Gastrocnemius medialis (tissue), 4 donors: ENCODE data around the gene AP1B1. TPM values are rescaled to one million over a fixed set of nuclear protein-coding genes. Genes with fewer than 3 reads are reported as not detected.

ENCODE experiments used
- ATAC-seq, 2 donors: fragments of 150-250 bp; one replicate each; pipeline ENCODE4 v1.9.1; 2016
- DNase-seq, 2 donors: peaks; one replicate each; pipeline ENCODE4 v3.0.0-alpha.2; 2019
- H3K27ac ChIP-seq, 4 donors: fragments of 200-600 bp; sonication (generic); 1 replicate in 1 of 4; 2 replicates in 3 of 4; pipeline ENCODE4 v1.5.1; 2016 to 2018; ENCODE audit warnings: mild to moderate bottlenecking in 2 of 4, moderate library complexity in 1 of 4
- H3K27me3 ChIP-seq, 3 donors: fragments of 200-600 bp; sonication (generic) in 2 of 3; 1 replicate in 1 of 3; 2 replicates in 2 of 3; pipeline versions ENCODE4 v1.5.1 to v1.6.0; 2016 to 2019; ENCODE audit warnings: mild to moderate bottlenecking in 1 of 3, moderate library complexity in 1 of 3
- H3K36me3 ChIP-seq, 2 donors: fragments of 200-600 bp; sonication (generic) in 1 of 2; one replicate each; pipeline ENCODE4 v1.5.1; 2017 to 2018
- H3K4me1 ChIP-seq, 2 donors: fragments of 200-600 bp; sonication (generic) in 1 of 2; one replicate each; pipeline ENCODE4 v1.5.1; 2016 to 2017; ENCODE audit warnings: mild to moderate bottlenecking in 2 of 2
- H3K4me3 ChIP-seq, 4 donors: fragments of 200-600 bp; sonication (generic) in 3 of 4; 1 replicate in 1 of 4; 2 replicates in 3 of 4; pipeline ENCODE4 v1.5.1; 2016 to 2019; ENCODE audit warnings: mild to moderate bottlenecking in 2 of 4
- H3K9me3 ChIP-seq, 3 donors: fragments of 200-600 bp; sonication (generic) in 2 of 3; 1 replicate in 1 of 3; 2 replicates in 2 of 3; pipeline ENCODE4 v1.5.1; 2016 to 2019
- CTCF ChIP-seq, 5 experiments: fragments of 450-650 bp in 3 of 5; fragments of 200-600 bp in 2 of 5; sonication (generic) in 2 of 5; IDR thresholded peaks in 4 of 5; conservative IDR thresholded peaks in 1 of 5; 1 replicate in 4 of 5; 2 replicates in 1 of 5; pipeline ENCODE4 v1.5.1; 2016 to 2019; ENCODE audit warnings: antibody characterized with exemption in 5 of 5, mild to moderate bottlenecking in 3 of 5, moderate library complexity in 3 of 5
- POLR2A ChIP-seq, 2 donors: fragments of 450-650 bp; IDR thresholded peaks; one replicate each; pipeline ENCODE4 v1.6.1; 2017; ENCODE audit warnings: antibody characterized with exemption in 2 of 2, mild to moderate bottlenecking in 2 of 2, moderate library complexity in 2 of 2
- in situ Hi-C, 4 donors: fragments of 200-750 bp; cut with MboI; loops; one replicate each; pipeline versions ENCODE4 v1.15.0 to v1.8.0; 2017; ENCODE audit warnings: low sequenced_read_pairs in 4 of 4
- intact Hi-C: fragments of 100-400 bp; cut with DNase I; formaldehyde crosslinking; loops from one replicate; pipeline ENCODE4 v1.15.1; 2023; ENCODE audit warnings: low total_unique reads
- total RNA-seq, 4 donors: library from RNA; depleted of rRNA; stranded (reverse); fragments of >200 nt; gene quantifications; one replicate each; pipeline versions ENCODE4 v1.1.0 to v1.2.3, GENCODE V29; 2016

AP1B1 gene
- total RNA-seq, 4 donors from 2014 or later = 26.5 to 44.6 (median 37.3) TPM

GRCh38 chr22:29300467-29300806 is 87.9 kb downstream of the AP1B1 start:
- Histone ChIP-seq H3K27me3 (no peaks in the 10 kb centered on the region), H3K27ac (no peak overlapping the region), H3K4me3 (no peak overlapping the region), H3K4me1 (peaks cover 0 to 7% of the 10 kb centered on the region in 2 donors), H3K36me3 (peaks cover 7 to 56% of the 10 kb centered on the region in 2 donors), H3K9me3 (no peaks in the 10 kb centered on the region)
- no peak for DNase-seq
- no peak for TF ChIP-seq POLR2A (IDR thresholded peaks at IDR 0.05)
- in situ Hi-C loops (loop anchor here in 1 of 4 donors (10.0 kb wide), 1 partner anchor 94 kb away; no protein-coding TSS in a partner anchor), intact Hi-C loops (no loop called here)
- no peak for ATAC-seq

GRCh38 chr22:29299136-29299900 is 89.1 kb downstream of the AP1B1 start:
- in situ Hi-C loops (loop anchor here in 1 of 4 donors (25.0 kb wide), 1 partner anchor 238 kb away; no protein-coding TSS in a partner anchor), intact Hi-C loops (no loop called here)
- no peak for ATAC-seq
- TF ChIP-seq CTCF (IDR thresholded peaks at IDR 0.05 in 4 of 5, conservative IDR thresholded peaks at IDR 0.05 in 1 of 5) (no peak), POLR2A (IDR thresholded peaks at IDR 0.05) (no peak)
- Histone ChIP-seq H3K27me3 (no peaks in the 10 kb centered on the region), H3K9me3 (no peaks in the 10 kb centered on the region), H3K4me1 (peaks cover 0 to 7% of the 10 kb centered on the region in 2 donors), H3K27ac (no peak overlapping the region), H3K4me3 (no peak overlapping the region), H3K36me3 (peaks cover 7 to 67% of the 10 kb centered on the region in 2 donors)
- no peak for DNase-seq

GRCh38 chr22:29298641-29299040 is 89.7 kb downstream of the AP1B1 start:
- peaks cover 7 to 74% of the 10 kb centered on the region in 2 donors for H3K36me3 ChIP-seq
- peaks cover 0 to 7% of the 10 kb centered on the region in 2 donors for H3K4me1 ChIP-seq
- DNase-seq (no peak), ATAC-seq (no peak)
- H3K27me3 ChIP-seq = no peaks in the 10 kb centered on the region
- no peak overlapping the region for H3K27ac ChIP-seq
- H3K9me3 ChIP-seq = no peaks in the 10 kb centered on the region
- TF ChIP-seq CTCF (IDR thresholded peaks at IDR 0.05 in 4 of 5, conservative IDR thresholded peaks at IDR 0.05 in 1 of 5) = no peak
- TF ChIP-seq POLR2A (IDR thresholded peaks at IDR 0.05) = no peak
- no peak overlapping the region for H3K4me3 ChIP-seq
- intact Hi-C loops (no loop called here), in situ Hi-C loops (loop anchor here in 1 of 4 donors (25.0 kb wide), 1 partner anchor 239 kb away; no protein-coding TSS in a partner anchor)

GRCh38 chr22:29292379-29292778 is 96.0 kb downstream of the AP1B1 start:
- intact Hi-C loops = no loop called here
- Histone ChIP-seq H3K4me1 (peaks cover 16 to 17% of the 10 kb centered on the region in 2 donors), H3K27me3 (no peaks in the 10 kb centered on the region), H3K36me3 (peaks cover 13 to 93% of the 10 kb centered on the region in 2 donors), H3K9me3 (no peaks in the 10 kb centered on the region), H3K27ac (peak overlapping the region in 3 of 4 donors; percentile 4 to 54 (median 33)), H3K4me3 (no peak overlapping the region)
- no peak for TF ChIP-seq CTCF (IDR thresholded peaks at IDR 0.05 in 4 of 5, conservative IDR thresholded peaks at IDR 0.05 in 1 of 5)
- no peak for TF ChIP-seq POLR2A (IDR thresholded peaks at IDR 0.05)
- in situ Hi-C loops = loop anchor here in 1 of 4 donors (25.0 kb wide), 1 partner anchor 245 kb away; no protein-coding TSS in a partner anchor
- DNase-seq = no peak
- ATAC-seq = peak in 1 of 2 donors; percentile 77

GRCh38 chr22:29291215-29291614 is 97.2 kb downstream of the AP1B1 start:
- Histone ChIP-seq H3K4me1 (peaks cover 16 to 17% of the 10 kb centered on the region in 2 donors), H3K4me3 (no peak overlapping the region), H3K9me3 (no peaks in the 10 kb centered on the region), H3K27ac (no peak overlapping the region), H3K36me3 (peaks cover 6 to 93% of the 10 kb centered on the region in 2 donors), H3K27me3 (no peaks in the 10 kb centered on the region)
- intact Hi-C loops = no loop called here
- in situ Hi-C loops = loop anchor here in 1 of 4 donors (25.0 kb wide), 1 partner anchor 246 kb away; no protein-coding TSS in a partner anchor
- no peak for TF ChIP-seq CTCF (IDR thresholded peaks at IDR 0.05 in 4 of 5, conservative IDR thresholded peaks at IDR 0.05 in 1 of 5)
- no peak for TF ChIP-seq POLR2A (IDR thresholded peaks at IDR 0.05)
- DNase-seq = no peak
- no peak for ATAC-seq
